H1 (cell line): ENCODE data around the gene BAIAP2. TPM values are rescaled to one million over a fixed set of nuclear protein-coding genes. Genes with fewer than 3 reads are reported as not detected.

Experiments used
- CTBP2 ChIP-seq: IDR thresholded peaks from 2 replicates; pipeline ENCODE4 v1.7.0; 2011; ENCODE audit warnings: borderline replicate concordance, mild to moderate bottlenecking, moderate library complexity, mixed read lengths, low read length; ENCODE audit not compliant: insufficient read depth, insufficient read length
- SAP30 ChIP-seq: fragments of 300-600 bp; sonication (generic); IDR thresholded peaks from 2 replicates; pipeline ENCODE4 v1.7.1; 2012; ENCODE audit warnings: low read length, moderate library complexity, mild to moderate bottlenecking, inconsistent platforms; ENCODE audit not compliant: insufficient read depth, insufficient replicate concordance
- polyA plus RNA-seq, 7 experiments: library from polyadenylated mRNA; depleted of rRNA in 3 of 7; stranded (reverse) in 5 of 7; unstranded in 2 of 7; fragments of >200 nt in 5 of 7; fragments of 200-250 nt in 2 of 7; gene quantifications; 1 replicate in 5 of 7; 2 replicates in 1 of 7; 4 replicates in 1 of 7; pipeline versions ENCODE4 v1.2.1 to v1.2.3, GENCODE V29; 2011 to 2013; ENCODE audit warnings: missing spikeins in 2 of 7, mixed read lengths in 2 of 7
- total RNA-seq: library from RNA; stranded (reverse); fragmentation: NEBNext Ultra II Directional; extraction: Animal tissue kit (Norgen Biotek cat#: 25700); gene quantifications from 2 replicates; pipeline ENCODE4 v1.2.1, GENCODE V29; 2021

The BAIAP2 gene
- total and polyA plus RNA-seq, 2 of the 8 experiments (the other 6 are each of a cell fraction or from before 2014, with no cell fraction given): 10.0 to 22.8 TPM

GRCh38 chr17:81140018-81140417, 105.1 kb downstream of the BAIAP2 start (continued):
- TF ChIP-seq CTBP2 (no peak), SAP30 (no peak)
